ENCODE data around the gene USP21.

- TF ChIP-seq EZH2 (optimal IDR thresholded peaks at IDR 0.05; ENCODE audit: low read depth, low read length): no peak
- no peak for TF ChIP-seq CTCF (IDR thresholded peaks at IDR 0.05; ENCODE audit: low read length)
- TF ChIP-seq EZH2phosphoT487 (IDR thresholded peaks at IDR 0.05; ENCODE audit: low read length): no peak
These were observed 17.3 kb downstream of the USP21 start for GRCh38 chr1:161176468-161177111.

Measured in MM.1S (cell line).